Stimulated activated CD8-positive, alpha-beta memory T cell treated with anti-CD3 and anti-CD28 coated beads, Interleukin-12 subunit alpha, Interleukin-12 subunit beta, amount 100 ng/mL, for 24 hours (primary cell): ENCODE data around the gene SLF2.

Experiments
- DNase-seq: peaks from one replicate; pipeline ENCODE4 v3.0.0-alpha.2; 2020; ENCODE audit errors: extremely low read depth

The SLF2 gene

DNA sequence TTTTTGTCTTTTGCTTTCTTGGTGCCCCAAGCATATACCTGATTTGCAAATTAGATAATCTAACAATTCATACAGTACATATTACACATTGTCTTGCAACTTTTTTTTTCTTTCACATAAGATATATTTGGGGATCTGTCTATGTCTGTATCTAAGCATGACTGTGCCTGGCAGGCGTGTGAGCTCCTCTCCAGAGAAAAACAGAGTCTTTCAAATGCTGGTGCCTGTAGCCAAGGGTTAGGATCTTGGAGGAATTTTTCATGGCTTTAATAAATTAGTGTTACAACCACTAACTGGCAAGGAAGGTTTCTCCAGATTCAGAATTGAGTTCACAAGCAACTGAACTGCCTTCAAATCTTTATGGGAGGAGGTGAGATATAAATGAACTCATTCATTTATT, 14.8 kb upstream of the SLF2 start:
- no peak for DNase-seq

DNA sequence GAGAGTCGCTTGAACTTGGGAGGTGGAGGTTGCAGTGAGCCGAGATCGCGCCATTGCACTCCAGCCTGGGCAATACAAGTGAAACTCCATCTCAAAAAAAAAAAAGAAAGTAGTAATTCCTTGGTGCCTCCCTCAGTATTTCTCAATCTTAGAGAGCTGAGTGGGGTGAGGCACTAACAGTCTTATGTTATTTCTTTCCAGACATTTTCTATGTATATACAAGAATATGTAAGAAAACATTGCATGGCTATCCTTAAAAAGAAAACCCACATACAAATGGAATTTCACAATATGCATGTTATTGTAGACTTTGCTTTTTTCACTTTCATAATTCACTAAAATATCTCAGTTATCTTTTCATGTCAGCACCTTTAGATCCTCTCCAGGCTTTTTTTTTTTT, 13.6 kb upstream of the SLF2 start:
- DNase-seq: no peak

DNA sequence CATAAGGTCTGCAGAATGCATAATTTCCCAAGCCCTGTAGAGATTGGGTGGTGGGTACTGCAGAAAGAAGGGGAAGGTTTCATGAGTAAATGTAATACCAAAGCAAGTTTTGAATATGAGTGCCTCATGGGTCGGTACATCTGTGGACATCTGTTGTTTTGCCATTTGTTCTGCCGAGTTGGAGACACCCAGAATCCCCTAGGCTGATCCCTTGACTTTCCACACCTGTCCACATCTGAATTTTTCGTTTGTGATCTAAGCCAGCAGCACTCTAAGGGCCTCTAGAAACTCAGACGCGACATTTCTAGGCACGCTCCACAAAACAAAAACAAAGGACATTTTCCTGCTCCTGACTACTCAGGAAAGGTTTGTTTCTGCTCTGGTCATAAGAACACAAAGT, 11.7 kb upstream of the SLF2 start:
- DNase-seq: no peak

DNA sequence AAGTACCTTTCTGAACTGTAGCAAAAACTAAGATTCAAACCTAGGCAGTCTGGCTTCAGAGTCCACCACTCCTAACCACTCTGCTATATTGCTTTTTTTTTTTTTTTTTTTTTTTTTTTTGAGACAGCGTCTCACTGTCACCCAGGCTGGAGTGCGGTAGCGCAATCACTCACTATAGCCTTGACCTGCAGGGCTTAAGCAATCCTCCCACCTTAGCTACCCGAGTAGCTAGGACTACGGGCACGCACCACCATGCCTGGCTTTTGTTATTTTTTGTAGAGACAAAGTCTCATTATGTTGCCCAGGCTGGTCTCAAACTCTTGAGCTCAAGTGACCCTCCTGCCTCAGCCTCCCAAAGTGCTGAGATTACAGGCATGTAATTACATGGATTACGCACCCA, 10.1 kb upstream of the SLF2 start:
- DNase-seq: no peak

DNA sequence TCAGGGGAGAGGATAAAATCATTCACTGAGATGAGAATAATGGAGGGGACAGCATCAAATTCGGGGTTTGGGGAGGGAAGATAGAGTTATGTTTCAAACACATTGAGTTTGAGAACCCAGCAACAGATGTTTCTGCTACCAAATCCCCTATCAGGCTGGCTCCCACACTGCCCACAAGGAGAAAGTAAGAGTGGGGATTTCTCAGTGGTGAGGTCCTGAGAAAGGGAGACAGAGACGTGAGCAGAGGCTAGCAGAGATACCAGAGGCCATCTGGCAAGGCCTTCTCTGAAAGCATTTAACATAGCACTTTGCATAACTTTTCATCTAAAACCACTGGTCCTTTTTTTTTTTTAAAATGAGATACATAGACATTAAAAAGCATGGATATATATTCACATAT, 7.8 kb upstream of the SLF2 start:
- no peak for DNase-seq

DNA sequence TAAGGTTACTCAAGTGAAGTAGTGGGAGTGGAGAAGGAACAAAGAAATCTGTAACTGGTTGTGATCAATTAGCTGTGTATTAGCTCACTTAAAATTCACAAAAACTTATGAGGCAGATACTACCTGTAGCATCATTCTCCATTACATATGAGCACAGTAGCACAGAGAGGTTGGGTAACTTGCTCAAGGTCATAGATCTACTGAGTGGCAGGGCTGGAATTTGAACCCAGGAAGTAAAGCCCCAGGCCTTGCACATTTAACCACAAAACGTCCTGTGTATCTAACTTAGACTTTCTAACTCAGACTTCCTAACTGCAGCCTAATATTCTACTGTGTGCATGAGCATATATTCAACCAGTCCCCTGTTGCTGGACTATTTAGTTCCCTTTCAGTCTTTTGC, 5.6 kb upstream of the SLF2 start:
- DNase-seq: no peak

DNA sequence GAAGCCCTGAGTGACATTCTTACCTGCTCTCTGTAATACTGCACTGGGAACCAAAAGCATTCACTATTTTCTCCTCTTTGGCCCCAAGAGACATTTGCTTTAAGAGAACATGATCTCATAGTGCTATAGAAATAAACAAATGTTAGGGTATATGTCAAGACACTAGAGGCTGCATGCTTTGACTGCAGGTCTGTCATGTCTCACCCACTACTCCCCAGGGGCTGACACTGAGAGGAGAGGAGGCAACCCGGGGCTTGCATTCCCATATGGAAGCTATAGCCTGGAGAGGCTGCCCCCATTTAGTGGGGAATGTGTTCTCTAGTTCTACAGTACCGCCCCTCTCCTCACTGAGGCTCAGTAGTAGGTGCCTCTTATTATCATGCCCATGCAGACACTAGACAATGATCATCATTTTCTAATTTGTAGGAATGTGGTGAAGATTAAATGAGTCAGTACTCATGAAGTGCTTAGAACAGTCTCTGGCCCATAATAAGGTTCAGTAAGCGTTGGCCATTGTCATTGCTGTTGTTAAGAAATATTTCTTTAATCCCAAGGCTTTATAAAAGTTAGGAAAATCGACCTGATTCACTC, 4.9 kb upstream of the SLF2 start:
- DNase-seq: no peak

DNA sequence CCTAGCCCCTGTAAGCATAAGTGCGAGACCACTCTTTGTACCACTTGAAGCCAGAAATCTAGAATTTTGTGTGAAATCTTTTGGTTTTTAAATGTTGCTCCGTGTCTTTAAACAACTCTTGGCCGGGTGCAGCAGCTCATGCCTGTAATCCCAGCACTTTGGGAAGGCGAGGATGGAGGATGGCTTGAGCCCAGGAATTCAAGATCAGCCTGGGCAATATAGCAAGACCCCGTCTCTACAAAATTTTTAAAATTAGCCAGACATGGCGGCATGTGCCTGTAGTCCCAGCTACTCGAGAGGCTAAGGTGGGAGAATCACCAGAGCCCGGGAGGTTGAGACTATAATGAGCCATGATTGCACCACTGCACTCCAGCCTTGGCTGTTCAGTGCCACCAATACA, 4.4 kb upstream of the SLF2 start:
- no peak for DNase-seq

DNA sequence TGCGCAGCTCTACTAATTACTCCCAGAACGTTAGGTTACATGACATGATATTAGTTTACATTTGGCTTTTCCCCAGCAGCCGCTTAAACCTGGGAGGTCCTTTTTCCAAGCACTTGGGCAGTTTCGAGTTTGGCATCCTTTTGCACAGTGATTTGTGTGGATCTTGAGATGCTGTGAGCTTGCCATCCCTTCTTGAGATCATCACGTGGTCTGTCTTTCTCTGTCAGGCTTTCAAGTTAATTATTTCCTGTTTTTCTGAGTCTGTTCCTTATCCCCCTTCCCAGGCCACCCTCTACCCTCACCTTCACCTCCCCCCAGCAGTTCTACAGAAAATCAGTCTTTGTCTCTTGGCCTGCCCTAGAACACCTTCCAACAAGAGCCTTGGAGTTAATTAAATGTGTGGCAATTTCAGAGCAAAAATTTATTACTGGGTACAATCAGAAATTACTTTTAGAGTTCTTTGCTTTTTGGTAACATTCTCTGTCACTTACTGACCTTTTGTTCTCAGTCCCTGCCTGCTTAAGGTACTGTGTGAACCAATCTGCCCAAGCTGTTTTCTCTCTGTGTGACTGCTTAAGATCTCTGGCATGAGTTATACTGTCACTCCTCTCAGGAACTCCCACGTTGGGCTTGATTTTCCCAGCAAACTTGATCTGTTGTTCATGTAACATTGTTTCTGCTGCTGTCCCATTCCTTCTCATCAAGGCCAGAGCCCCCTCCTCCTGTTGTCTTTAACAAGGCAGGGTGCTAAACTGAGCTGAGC, 3.1 kb upstream of the SLF2 start:
- no peak for DNase-seq

DNA sequence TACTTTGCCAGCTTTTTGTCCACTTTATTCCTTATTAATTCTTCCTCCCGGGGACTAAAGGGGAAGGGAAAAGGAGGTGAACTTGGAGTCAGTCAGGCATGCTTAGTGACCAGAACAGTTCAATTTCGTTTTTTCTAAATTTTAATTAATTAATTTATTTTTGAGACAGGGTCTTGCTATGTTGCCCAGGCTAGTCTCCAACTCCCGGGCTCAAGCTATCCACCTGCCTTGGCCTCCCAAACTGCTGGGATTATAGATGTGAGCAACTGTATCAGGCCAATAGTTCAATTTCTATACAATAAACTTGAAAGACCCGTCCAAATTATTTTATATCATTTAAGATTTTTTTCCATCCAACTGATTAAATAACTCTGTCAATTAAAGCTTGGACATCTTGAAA, 1.3 kb upstream of the SLF2 start:
- no peak for DNase-seq

DNA sequence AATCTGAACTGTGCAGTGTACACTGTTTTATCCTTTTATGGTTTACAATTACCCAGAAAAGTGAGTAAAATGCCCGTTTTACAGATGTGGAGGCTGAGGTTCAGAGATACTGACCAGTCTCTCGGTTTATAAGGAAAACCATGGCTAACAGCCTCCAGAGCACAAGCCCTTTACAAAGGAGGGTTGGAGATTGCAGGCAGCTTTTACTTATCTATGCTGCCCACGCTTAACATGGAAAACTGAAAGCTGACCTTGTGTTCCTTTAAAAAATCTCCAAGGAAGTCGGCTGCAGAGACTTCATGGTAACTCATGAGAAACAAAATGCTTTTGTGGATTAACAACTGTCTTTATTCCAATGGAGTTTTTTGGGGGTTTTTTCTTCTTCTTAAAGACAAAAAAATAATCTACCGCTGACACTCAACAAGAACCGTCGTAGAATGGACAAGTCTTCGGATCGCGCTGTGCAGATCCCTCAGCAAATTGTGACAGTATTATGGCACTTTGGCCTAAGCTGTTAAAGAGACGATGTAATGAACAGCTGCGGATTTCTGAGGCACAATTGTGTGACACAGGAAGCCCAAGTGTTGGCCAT, 654 bp upstream of the SLF2 start:
- no peak for DNase-seq

DNA sequence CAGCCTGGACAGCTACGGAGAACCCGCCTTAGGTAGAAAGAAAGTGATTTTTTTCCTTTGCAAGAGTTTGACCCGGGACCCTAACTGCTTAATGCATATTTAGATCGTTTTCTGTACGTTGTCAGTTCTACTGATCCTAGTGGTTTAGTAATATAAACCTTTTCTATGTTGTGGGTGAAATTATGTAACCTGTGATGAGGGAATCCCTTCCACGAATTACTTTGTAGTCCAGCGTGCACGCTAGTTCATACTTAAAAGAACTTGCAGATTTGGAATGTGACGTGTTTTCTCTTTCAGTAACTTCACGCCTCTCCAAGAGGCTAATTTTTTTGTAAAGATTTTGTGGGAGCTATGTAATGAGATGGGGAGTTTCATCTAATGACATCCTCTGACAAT, 705 bp downstream of the SLF2 start:
- DNase-seq: no peak

DNA sequence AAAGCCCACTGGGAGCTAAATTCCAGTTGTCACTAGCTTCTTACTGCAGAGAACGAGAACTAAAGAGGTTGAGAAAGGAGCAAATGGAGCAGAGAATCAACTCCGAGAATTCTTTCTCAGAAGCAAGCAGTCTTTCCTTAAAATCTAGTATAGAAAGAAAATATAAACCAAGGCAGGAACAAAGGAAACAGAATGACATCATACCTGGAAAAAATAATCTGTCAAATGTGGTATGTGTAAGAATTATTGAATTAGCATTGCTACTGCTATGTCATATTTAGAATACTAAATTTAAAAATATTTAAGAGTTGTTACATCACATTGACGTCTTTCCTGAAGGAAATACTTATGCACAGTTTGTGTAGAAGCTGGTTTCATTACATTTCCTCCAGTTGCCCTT, 4.3 kb downstream of the SLF2 start:
- no peak for DNase-seq

DNA sequence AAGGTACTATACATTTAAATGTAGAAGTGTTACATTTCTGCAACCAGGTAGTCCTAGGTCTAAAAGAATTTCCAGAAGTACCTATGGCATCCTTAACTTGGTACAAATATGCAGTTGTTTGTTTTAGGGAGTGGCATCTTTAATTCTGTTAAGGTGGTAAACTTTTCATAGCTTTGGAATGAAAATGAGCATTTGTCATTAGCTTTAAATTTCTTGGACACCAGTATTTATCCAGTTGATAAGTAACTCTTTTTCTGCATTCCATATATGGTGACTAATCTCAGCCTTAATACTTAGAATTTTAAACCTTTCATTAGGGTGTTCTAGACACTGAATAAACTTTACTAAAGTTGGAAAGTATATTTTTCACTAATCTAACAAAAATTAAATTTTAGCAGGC, 10.8 kb downstream of the SLF2 start:
- DNase-seq: no peak

DNA sequence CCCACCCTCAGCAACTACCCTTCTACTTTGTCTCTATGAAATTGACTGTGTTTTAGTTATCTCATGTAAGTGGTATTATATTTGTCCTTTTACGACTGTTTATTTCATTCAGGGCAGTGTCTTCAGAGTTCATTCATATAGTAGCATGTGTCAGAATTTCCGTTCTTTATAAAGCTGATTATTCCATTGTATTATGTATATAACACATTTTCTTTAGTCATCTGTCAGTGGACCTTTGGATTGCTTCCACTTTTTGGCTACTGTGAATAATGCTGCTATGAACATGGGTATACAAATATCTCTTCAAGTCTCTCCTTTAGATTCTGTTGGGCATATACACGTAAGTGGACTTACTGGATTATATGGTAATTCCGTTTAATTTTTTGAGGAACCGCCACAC, 14.5 kb downstream of the SLF2 start:
- no peak for DNase-seq

DNA sequence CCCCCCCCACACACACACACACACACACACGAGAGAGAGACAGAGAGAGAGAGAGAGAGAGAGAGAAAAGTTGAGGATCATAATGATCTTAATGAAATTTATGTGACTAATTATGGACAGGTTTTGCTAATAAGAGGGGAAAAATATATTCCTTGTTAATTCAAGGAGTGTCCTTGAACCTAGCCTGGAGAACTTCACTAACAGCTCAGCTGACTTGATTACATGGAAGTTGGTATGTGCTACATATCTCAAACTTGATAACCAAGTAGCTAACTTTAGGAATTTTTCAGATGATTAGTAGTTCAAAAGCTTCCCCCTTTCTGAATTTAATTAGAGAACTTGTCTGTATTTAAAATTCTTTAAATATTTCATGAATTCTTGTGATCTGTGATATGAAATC, 15.3 kb downstream of the SLF2 start:
- no peak for DNase-seq

DNA sequence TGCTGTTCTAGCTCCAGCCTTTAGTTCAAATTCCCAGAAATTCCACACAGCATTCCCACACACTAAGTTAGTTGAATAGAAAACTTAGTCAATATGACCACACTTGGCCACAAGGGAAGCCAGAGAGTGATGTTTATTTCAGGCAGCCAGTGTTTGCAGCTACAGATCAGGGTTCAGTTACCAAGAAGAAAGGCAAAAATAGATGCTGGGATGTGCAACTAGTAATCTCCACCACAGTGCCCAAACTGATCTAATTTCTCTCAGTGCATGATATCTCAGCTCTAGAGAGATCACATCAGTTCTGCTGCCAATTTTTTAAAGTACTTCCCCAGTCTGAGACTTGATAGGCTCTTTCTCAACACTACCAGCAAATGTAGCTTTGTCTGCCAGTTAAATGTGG, 17.6 kb downstream of the SLF2 start:
- DNase-seq: no peak

DNA sequence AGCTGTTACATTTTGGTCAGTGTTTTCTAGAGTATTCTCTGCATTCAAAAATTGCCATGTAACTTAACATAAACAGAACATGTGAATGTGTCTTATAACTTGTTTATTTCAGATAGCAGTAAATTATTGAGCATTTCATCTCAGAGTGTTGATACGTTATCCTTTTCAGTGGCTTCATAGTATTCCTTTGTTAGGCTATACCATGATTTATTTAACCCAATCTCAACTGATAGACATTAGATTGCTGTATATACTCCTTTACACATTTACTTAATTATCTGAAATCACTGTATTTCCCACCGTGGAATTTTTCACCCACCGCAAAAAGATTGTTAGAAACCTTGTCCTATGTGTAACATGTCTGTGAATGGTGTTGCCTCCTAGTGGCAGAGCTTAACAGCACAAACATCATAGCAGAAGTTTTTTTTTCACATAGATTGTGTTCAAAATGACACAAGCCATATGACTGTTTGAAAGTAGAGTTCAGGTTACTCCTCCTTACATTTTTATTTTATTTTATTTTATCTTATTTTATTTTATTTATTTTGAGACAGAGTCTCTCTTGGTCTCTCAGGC, 21.4 kb downstream of the SLF2 start:
- DNase-seq: no peak

DNA sequence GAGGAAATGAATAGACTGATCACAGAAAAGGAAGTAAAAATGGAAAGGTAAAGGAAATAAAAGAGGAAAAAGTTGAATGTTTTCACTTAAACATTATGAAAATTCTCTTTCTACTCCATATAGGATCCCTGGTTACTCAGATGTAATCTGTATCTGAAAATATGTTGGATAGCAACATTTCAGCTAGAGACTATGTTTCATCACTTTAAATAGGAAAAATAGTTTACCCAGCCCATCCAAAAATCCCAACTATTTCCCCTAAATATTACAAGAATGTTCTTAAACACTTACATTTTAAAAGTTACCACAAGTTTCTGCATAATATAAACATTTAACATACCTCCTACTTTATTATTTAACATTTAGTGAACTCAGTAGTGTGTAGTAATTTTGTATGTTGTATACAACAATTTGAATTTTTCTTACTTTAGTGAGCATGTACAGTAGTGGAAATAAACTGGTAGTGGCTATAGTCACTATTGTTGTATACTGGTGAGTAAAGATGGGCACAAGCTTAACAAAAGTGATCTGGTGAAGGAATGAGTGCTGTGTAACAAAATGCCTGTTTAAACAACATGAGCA, 27.1 kb downstream of the SLF2 start:
- no peak for DNase-seq

DNA sequence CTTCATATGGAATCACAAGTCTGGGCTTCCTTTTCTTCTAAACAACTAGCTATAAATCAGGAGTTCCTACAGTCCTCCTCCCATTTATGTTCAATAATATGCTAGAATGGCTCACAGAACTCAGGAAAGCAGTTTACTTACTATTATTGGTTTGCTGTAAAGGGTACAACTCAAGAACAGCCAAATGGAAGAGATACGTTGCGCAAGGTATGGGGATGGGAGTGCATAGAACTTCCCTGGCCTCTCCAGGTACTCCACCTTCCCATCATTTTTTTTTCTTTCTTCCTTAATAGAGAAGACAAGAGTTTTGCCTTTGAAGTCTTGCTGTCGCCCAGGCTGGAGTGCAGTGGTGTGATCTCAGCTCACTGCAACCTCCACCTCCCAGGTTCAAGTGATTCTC, 29.5 kb downstream of the SLF2 start:
- DNase-seq: no peak

DNA sequence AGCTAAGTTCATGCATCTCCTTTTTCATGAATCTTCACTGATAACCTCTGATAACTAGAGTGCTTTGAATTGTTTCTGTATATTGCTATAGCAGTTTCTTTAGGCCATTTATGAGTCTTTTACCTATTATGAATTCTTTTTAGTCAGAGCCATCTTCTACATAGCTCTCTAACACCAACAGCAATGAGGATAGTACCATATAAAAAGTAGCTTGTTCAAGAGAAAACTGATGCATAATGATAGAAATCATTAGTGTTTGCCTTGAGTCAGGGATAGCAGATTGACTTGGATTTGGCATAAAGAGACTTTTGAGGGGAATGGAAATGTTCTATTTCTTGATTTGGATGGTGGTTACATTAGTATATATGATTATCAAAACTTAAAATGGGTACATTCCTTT, 30.7 kb downstream of the SLF2 start:
- DNase-seq: no peak

DNA sequence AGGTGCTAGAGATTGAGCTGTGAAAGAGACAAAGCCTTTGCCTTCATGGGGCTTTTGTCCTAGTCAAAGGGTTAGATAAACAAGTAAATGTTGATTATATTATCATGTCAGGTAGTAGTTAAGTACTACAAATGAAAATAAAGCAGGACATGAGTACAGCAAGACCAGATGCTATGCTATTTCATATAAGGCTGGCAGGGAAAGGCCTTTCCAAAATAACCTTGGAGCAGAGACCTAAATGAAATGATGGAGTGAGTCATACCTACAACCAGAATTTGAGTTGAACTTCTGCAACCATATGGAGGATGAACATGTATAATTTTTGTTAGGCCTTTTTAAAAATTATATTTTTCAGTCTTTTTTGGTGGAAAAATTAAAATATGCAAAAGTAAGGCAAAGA, 33.0 kb downstream of the SLF2 start:
- no peak for DNase-seq

DNA sequence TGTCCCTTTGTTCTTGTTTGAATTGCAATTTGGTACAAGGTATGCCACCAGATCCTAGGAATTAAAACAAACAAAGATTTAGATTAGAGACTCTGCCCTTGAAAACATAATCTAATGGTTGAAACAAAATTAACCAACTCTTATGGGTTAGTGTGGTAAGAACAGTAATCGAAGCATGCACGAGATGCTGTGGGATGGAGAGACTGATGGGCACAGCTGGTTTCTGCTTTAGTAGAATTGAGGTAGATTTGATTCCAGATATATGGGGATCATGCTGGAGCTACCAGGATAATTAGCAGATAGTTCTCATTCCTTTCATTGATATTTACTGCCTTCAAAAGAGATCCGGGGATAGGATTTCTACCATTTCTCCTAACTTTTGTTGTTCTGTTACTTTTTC, 36.2 kb downstream of the SLF2 start:
- DNase-seq: no peak
